Prostate gland (tissue), 2 donors: ENCODE measurements around the gene MUC20. TPM values are rescaled to one million over a fixed set of nuclear protein-coding genes. Genes with fewer than 3 reads are reported as not detected.

Experiments used
- DNase-seq: peaks from one replicate; pipeline ENCODE4 v3.0.0-alpha.2; 2019; ENCODE audit warnings: low spot score
- H3K27ac ChIP-seq, 2 donors: fragments of 200-600 bp; sonication (generic); 2 replicates each; pipeline ENCODE4 v1.5.1; 2017 to 2019
- H3K27me3 ChIP-seq: fragments of 200-600 bp; sonication (generic); replicated peaks from 2 replicates; pipeline ENCODE4 v1.5.1; 2019; ENCODE audit not compliant: insufficient read depth
- H3K36me3 ChIP-seq, 2 donors: fragments of 200-600 bp; sonication (generic); 1 replicate in 1 of 2; 2 replicates in 1 of 2; pipeline versions ENCODE4 v1.5.1 to v1.8.1; 2017 to 2019
- H3K4me1 ChIP-seq: fragments of 200-600 bp; sonication (generic); replicated peaks from 2 replicates; pipeline ENCODE4 v1.5.1; 2019
- H3K4me3 ChIP-seq, 2 donors: fragments of 200-600 bp; sonication (generic); 2 replicates each; pipeline ENCODE4 v1.5.1; 2017 to 2019
- H3K9me3 ChIP-seq: fragments of 200-600 bp; sonication (generic); 2 replicates; pipeline ENCODE4 v1.5.1; 2017
- CTCF ChIP-seq, 4 experiments: fragments of 200-600 bp in 2 of 4; fragments of 450-650 bp in 2 of 4; sonication (generic) in 2 of 4; IDR thresholded peaks; 1 replicate in 3 of 4; 2 replicates in 1 of 4; pipeline ENCODE4 v1.5.1; 2016 to 2019; ENCODE audit warnings: antibody characterized with exemption in 4 of 4, mild to moderate bottlenecking in 2 of 4, moderate library complexity in 2 of 4
- POLR2A ChIP-seq: fragments of 450-650 bp; IDR thresholded peaks from one replicate; pipeline ENCODE4 v1.6.1; 2016; ENCODE audit warnings: antibody characterized with exemption, mild to moderate bottlenecking
- POLR2AphosphoS5 ChIP-seq: sonication (generic); formaldehyde crosslinking; IDR thresholded peaks from one replicate; pipeline ENCODE4 v1.6.1; 2017; ENCODE audit warnings: antibody characterized with exemption
- WGBS: methylation state at CpG from one replicate; pipeline ENCODE4 v1.1.5; 2018; 5-methylcytosine and 5-hydroxymethylcytosine counted together
- intact Hi-C: fragments of 100-400 bp; cut with DNase I; formaldehyde crosslinking; loops from one replicate; pipeline ENCODE4 v1.14.2; 2022
- total RNA-seq, 2 donors: library from RNA; depleted of rRNA; stranded (reverse); fragments of >200 nt; gene quantifications; one replicate each; pipeline ENCODE4 v1.1.0, GENCODE V29; 2016

MUC20 gene
- total RNA-seq, 2 donors from 2014 or later: 17.9 to 49.0 TPM

- no peaks in the 10 kb centered on the region for H3K9me3 ChIP-seq
- no peak overlapping the region for H3K27ac ChIP-seq
- peaks cover 3% of the 10 kb centered on the region for H3K27me3 ChIP-seq
- no peaks in the 10 kb centered on the region for H3K36me3 ChIP-seq
- TF ChIP-seq POLR2A: no peak
- TF ChIP-seq POLR2AphosphoS5: no peak
- DNase-seq: no peak
- no peaks in the 10 kb centered on the region for H3K4me1 ChIP-seq
- no peak overlapping the region for H3K4me3 ChIP-seq
- 13% methylated on average over 45 of the region's 52 CpGs for WGBS
- intact Hi-C loops: no loop called here
Measured at GRCh38 chr3:195761567-195762248, 40.9 kb downstream of the MUC20 start.

- TF ChIP-seq POLR2AphosphoS5: no peak
- DNase-seq: no peak
- H3K9me3 ChIP-seq: no peaks in the 10 kb centered on the region
- intact Hi-C loops: no loop called here
- no peak overlapping the region for H3K4me3 ChIP-seq
- H3K4me1 ChIP-seq: no peaks in the 10 kb centered on the region
- H3K27me3 ChIP-seq: peaks cover 3% of the 10 kb centered on the region
- WGBS: 61% methylated on average over 31 of the region's 36 CpGs
- no peak overlapping the region for H3K27ac ChIP-seq
- no peaks in the 10 kb centered on the region for H3K36me3 ChIP-seq
Measured at GRCh38 chr3:195762249-195762585, 41.4 kb downstream of the MUC20 start.

GRCh38 chr3:195762611-195763010 is 41.8 kb downstream of the MUC20 start:
- TF ChIP-seq POLR2A (no peak), POLR2AphosphoS5 (no peak), CTCF (IDR thresholded peaks at IDR 0.05) (no peak)
- WGBS: 88% methylated on average over 35 of the region's 43 CpGs
- Histone ChIP-seq H3K36me3 (no peaks in the 10 kb centered on the region), H3K9me3 (no peaks in the 10 kb centered on the region), H3K4me3 (no peak overlapping the region), H3K27me3 (peaks cover 3% of the 10 kb centered on the region), H3K27ac (no peak overlapping the region), H3K4me1 (no peaks in the 10 kb centered on the region)
- intact Hi-C loops: no loop called here
- no peak for DNase-seq

GRCh38 chr3:195763076-195763830 is 42.5 kb downstream of the MUC20 start:
- H3K27me3 ChIP-seq: peaks cover 3% of the 10 kb centered on the region
- no peaks in the 10 kb centered on the region for H3K36me3 ChIP-seq
- H3K4me3 ChIP-seq: no peak overlapping the region
- H3K27ac ChIP-seq: no peak overlapping the region
- H3K4me1 ChIP-seq: no peaks in the 10 kb centered on the region
- intact Hi-C loops: no loop called here
- H3K9me3 ChIP-seq: no peaks in the 10 kb centered on the region
- TF ChIP-seq POLR2A (no peak), POLR2AphosphoS5 (no peak), CTCF (IDR thresholded peaks at IDR 0.05) (no peak)
- DNase-seq: no peak
- WGBS: 85% methylated on average over 28 of the region's 28 CpGs

- Histone ChIP-seq H3K4me1 (no peaks in the 10 kb centered on the region), H3K27ac (no peak overlapping the region), H3K4me3 (no peak overlapping the region), H3K9me3 (no peaks in the 10 kb centered on the region), H3K27me3 (peaks cover 3% of the 10 kb centered on the region), H3K36me3 (no peaks in the 10 kb centered on the region)
- intact Hi-C loops: no loop called here
- DNase-seq: no peak
- TF ChIP-seq CTCF (IDR thresholded peaks at IDR 0.05) (no peak), POLR2AphosphoS5 (no peak), POLR2A (no peak)
- 83% methylated on average over 26 of the region's 26 CpGs for WGBS
Measured at GRCh38 chr3:195763843-195764825, 43.4 kb downstream of the MUC20 start.
